DLD1 (cell line): ENCODE results near the gene CCSER2.
"Not testable (repeated sequence)": the region's sequence is repeated elsewhere in the genome, so short reads cannot be mapped to it uniquely, and the experiment has no call there.

Experiments
- in situ Hi-C: cut with HindIII; loops from 2 replicates; pipeline ENCODE4 v1.10.0; 2017; ENCODE audit warnings: low sequenced_read_pairs

The CCSER2 gene

DNA sequence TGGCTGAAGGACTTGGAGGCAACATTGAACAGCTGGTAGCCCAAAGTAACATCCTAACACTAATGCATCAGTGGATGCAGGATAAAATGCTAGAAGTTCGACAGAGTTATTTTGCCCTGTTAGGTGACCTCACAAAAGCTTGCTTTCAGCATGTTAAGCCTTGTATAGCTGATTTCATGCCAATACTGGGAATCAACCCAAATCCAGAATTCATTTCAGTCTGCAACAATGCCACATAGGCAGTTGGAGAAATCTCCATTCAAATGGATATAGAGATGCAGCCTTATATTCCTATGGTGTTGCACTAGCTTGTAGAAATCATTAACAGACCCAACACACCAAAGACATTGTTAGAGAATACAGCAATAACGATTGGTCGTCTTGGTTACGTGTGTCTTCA, 62.9 kb downstream of the CCSER2 start:
- in situ Hi-C loops: no loop called here

DNA sequence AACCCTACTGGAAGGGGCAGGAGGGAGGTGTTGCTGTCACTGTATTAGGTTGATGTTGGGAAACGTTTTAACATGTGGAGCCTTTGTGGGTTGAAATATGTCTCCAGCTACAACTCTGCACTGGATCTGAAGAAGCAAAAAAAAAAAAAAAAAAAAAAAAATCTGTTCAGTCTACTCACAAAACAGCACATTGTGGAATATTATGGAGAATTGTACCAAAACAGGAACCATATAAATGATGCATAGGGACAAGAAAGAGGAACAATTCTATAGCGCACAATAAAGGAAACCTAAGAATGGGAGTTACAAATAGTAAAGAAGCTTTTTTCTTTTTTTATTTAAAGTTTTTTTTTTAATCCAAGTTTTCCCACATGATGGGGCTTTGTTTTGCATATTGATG, 63.8 kb downstream of the CCSER2 start:
- in situ Hi-C loops: no loop called here

DNA sequence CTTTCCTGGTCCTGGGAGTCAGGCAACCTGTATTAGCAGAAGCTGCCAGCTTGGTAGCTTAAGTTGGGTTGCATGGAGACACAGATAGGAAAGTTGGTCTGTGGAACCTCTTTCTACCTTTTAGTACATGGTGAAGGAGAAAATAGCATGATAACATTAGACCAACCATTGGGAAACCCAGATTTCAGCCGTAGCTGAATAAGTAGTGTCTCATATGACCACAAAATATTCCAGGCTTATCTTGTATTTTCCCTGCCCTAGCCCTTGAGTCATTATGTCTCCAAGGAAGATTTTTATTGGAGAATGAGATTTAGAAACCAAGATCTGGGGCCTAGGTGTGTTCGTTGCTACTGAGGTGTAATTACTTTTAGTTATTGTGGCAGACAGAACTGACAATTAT, 67.2 kb downstream of the CCSER2 start:
- in situ Hi-C loops: no loop called here

DNA sequence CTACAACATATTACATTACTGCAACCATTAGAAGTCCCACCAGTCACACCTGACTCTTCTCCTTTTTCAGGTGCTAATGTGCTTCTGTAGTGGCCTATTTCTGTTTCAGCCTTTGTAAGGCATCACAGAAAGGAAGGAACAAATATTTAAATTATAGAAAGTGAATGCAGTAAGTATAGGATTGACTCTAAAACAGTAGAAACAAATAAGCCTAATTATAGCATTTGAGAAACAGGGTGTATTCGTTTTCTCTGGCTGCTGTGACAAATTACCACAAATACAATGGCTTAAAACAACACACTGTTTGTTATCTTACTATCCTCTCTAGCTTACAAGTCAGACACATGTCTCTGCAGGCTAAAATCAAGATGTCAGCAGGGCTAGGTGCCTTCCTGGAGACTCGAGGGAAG, 69.4 kb downstream of the CCSER2 start:
- in situ Hi-C loops: no loop called here

DNA sequence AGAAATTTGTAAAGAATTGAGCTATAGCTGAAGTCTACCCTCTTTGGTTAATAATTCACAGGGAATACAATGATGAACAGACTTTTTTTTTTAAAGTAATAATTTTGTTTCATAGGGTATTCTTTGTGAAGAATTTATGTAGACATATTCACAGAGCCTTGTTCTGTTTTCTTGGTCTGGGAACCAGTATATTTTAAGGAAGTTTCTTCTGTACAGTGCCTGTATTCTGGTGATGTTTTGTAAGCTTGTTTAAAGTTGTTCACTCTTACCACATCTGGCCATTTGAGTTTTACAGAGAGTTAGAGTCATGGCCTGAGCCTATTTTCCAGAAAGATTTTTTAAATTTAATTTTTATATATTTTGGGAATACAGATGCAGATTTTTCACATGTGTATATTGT, 70.3 kb downstream of the CCSER2 start:
- in situ Hi-C loops: no loop called here

DNA sequence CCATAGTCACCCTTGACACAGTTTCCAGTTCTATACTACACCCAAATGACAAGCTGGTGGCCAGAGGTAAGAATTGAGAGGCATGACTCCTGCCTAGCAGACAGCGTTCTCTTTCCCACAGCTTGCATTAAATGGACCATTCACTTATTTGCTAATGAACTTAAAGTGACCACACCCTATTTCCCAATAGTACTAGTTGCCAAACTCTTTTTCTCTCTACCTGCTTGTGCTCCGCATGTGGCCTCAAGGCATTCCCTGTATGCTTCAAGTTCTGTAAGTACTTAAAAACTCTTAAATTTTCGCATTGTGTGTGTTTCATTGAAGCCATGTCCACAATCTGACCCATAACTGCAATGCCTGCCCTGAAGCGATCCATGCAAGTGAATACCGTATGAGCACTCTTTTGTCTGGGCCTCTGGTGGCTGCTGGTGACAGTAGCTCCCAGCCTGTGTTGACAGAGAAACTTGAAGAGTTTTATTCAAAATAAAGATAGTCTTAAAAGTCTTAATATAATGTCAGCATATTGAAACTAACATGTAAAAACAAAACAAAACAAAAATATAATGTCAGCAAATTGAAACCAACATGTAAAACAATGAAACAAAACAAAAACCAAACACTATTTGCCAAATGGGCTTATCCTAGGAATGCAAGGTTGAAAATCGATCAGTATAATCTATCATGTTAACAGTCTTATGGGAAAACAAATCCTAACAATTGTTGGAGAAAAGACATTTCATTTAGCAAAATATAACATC, 73.6 kb downstream of the CCSER2 start:
- in situ Hi-C loops: no loop called here

DNA sequence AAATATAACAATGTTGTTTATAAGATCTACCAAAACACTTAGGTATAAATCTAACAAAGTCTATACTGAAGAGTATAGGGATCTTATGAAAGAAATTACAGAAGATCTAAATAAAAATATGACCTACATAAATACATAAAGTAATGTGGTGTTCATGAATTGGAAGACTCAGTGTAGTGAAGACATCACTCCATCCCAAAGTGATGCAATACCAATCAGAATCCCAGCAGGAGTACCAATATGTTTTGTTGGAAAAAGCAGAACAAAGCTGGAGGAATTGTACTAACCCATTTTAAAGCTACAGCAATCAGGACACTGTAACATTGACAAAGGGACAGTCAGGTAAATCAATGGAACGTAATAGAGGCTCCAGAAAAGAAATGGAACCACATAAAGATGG, 76.4 kb downstream of the CCSER2 start:
- in situ Hi-C loops: no loop called here

DNA sequence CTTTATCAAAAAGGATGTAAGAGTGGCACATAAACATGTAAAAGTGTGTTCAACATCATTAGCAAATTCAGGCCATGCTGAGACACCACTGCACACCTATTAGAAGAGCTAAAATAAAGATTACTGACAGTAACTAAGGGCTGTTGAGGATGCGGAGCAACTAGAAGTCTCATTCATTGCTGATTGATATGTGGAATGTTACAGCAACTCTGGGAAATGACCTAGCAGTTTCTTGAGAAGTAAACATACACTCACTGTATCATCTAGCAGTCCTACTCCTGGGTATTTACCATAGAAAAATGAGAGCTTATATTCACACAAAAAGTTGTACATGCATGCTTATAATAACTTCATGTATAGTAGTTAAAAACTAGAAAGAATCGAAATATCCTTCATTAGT, 77.3 kb downstream of the CCSER2 start:
- in situ Hi-C loops: no loop called here

DNA sequence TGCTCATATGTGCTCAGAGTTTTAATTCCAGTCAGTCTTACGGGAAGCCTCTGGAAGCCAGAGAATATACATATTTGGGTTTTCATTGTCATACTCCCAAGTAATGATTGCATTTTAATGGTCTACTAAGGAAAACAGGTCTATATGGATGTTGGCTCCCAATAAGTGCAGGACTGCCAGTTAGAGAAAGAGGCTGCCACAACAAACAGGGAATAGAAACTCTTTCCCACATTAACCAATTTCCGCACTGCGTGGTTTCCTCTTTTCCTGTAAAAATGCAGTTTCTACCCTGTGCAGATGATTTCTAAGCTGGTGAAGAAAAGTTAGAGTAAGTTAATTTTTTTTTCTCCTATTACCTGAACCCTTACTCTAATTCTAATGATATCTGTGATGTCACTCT, 78.2 kb downstream of the CCSER2 start:
- in situ Hi-C loops: no loop called here

DNA sequence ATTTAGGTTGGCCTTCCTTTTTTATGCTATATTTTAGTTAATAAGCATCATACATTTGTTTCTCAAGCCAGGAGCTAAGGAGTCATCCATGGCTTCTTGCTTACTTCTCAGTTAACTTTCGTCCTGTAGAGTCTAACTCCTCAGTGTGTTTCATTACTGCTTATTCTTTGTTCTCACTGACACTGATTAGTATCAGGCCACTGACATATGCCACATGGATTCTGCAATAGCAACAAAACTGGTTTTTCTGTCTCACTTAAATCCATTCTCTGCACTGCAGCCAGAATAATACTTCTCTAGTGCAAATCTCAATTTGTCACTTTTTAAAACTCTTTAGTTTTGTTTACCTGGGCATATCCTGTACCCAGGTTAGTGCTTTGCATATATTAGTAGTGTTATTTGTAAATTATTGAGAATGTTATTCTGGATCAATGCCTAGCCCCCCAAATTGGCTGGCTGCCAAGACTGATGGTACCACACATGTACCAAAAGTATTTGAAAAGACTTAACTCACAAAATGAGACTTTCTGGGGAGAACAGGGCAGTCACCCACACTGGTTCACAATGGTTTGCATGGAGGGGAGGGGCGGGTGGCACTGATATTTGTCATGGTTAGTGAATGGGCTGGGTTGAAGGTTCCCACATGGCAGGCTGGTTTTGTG, 79.1 kb downstream of the CCSER2 start:
- in situ Hi-C loops: no loop called here

DNA sequence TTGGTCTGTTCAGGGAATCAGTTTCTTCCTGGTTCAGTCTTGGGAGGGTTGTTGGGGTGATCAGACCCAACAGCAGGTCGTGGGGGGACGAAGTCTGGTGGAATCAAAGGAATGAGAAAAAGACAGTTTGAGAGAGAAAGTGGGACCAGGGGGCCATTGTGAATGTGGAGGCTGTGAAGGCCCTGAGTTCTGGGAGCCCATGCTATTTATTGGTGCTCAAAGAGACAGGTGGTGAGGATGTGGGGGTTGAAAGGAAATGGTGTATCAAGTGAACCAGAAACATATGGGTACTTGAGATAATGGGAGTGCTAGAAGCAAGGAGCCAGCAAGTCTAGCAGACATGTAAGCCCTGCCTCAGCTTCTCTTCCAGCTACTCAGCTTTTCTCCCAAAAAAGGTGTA, 84.1 kb downstream of the CCSER2 start:
- in situ Hi-C loops: no loop called here

DNA sequence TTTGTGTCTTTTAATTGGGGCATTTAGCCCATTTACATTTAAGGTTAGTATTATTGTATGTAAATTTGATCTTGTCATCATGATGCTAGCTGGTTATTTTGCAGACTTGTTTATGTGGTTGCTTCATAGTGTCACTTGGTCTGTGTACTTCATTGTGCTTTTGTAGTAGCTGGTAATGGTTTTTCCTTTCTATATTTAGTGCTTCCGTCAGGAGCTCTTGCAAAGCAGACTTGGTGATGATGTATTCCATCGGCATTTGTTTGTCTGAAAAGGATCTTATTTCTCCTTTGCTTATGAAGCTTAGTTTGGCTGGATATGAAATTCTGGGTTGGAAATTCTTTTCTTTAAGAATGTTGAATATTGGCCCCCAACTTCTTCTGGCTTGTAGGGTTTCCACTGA, 85.7 kb downstream of the CCSER2 start:
- in situ Hi-C loops: not testable (repeated sequence)

DNA sequence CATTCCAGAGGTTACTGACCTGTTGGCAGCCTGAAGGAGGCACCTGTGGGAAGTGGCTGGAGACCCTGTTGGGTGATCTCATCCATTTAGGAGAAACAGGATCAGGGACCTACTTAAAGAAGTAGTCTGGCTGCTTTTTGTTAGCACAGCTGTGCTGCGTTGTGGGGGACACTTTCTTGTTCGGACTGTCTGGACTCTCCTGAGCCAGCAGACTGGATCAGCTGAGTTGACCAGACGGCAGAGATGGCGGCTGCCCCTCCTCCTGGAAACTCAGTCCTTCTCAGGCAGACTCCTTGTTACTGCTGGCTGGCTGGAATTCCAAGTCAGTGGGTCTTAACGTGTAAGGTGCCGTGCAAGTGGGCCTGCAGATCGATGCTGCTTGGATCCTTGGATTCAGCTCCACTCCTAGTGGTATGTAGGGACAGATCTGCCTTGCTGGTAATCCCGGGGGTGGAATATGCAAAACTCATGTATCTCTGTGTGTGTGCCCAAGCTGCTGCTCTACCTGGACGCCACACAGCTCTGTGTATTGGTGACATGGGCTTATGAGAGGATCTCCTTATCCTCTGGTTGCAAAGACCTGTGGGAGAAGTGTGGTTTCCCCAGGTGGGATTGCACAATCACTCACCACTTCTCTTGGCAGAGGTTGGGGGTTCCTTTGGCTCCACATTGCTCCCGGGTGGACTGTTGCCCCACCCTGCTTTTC, 87.3 kb downstream of the CCSER2 start:
- in situ Hi-C loops: no loop called here

DNA sequence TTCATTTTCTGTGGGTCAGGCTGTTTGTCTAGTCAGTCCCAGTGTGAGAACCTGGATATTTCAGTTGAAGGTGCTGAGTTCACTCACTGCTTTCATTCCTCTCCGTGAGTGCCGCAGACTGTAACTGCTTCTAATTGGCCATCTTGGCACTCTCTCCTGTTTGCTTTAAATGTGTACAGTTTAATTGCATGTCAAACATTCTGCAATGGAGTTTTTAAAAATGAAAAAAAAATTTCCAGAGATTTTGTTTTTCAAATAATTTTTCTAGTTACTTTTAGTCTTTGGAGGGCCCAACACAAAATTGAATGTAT, 87.8 kb downstream of the CCSER2 start:
- in situ Hi-C loops: no loop called here

DNA sequence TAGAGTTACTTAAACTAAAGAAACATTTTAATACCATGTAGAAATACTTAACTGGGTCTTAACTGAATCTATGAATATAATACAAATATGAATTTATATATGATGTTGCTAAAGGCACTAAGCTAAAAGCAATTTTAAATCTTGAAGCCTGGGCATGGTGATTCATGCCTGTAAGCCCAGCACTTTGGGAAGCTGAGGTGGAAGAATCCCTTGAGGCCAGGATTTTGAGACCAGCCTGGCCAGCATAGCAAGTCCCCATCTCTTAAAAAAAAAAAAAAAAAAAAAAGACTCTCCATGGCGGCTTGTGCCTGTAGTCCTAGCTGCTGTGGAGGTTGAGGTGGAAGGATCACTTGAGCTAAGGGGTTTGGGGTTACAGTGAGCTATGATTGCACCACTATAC, 95.3 kb downstream of the CCSER2 start:
- in situ Hi-C loops: no loop called here

DNA sequence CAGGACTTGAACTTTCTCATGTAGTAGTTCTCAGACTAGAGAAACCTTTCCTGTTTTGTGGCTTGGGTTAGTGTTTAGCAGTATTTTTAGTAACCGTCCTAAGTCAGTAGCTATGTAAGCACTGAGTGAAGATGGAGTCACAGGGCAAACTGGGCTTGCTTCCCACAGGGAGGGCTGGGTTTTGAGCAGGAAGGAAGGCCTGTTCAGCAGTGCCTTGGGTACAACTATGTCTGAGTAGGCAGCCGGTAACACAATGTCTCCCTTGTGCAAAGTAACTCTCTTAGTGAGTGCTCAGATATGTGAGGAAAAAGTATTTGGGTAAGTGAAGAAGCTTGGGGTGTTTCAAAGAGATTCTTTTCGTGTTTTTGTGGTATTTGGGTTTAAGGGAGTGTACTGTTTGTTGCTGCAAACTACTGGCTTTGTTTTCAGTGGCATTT, 96.4 kb downstream of the CCSER2 start:
- in situ Hi-C loops: no loop called here

DNA sequence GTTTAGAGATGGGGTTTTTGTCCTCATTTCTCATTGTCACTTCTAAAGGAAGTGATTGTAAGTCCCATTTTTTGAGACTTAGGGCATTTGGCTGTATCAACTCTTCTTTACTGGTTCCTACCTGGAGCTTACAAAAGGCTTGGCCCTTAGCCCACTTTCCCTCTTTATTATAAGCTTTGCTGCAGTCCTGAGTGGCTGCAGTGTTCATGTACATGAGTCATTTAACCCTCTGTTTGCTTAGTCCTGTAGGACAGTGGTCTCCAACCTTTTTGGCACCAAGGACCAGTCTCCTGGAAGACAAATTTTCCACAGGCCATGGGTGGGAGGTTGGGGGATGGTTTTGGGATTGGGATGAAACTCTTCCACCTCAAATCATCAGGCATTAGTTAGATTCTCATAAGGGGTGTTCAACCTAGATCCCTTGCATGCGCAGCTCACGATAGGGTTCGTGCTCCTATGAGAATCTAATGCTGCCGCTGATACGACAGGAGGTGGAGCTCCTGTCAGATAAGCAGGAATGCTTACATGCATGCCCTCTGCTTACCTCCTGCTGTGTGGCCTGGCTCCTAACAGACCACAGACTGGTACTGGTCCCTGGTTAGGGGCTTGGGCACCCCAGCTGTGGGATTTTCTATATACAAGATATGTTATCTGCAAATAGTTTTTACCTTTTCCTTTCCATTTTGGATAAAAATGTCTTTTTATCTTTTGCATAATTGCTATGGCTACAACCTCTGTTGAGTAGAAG, 99.7 kb downstream of the CCSER2 start:
- in situ Hi-C loops: no loop called here

DNA sequence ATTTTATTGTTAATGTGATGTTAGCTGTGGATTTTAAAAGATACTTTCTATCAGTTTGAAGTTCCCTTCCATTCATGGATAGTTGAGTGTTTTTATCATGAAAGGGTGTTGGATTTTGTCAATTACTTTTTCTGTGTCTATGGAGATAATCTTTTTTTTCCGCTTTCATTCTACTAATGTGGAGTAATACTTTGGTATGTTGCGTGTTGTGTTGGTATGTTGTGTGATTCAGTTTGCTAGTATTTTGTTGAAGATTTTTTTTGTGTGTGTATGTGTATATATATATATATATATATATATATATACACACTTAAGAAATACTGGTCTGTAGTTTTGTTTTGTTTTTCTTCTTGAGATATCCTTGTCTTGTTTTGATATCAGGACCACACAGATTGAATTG, 100.3 kb downstream of the CCSER2 start:
- in situ Hi-C loops: no loop called here

DNA sequence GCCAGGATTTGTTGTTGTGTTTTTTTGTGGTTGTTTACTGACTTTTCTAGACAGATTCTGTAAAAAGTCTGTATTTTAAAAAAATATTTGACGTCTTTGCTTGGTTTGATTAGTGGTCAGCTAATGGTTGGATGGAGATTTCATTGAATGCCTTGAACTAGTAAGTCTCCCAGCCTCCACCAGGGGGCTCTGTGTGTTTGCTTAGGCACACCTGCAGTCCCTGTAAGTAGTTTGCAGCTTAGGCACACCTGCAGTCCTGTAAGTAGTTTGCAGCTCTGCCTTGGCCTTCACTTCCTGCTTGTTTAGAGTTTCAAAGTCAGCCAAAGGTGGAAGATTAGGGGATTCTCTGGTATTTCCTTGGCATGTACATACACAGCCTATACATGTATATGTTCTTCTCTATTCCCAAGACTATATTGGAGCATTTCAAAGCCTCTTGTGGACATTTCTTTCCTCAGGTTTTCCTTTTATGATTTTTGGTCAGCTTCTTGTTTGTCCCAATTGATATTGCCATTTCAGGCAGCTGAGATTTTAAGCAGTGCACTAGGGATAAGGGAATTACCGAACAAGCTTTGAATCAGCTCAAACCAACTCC, 101.6 kb downstream of the CCSER2 start:
- in situ Hi-C loops: no loop called here

DNA sequence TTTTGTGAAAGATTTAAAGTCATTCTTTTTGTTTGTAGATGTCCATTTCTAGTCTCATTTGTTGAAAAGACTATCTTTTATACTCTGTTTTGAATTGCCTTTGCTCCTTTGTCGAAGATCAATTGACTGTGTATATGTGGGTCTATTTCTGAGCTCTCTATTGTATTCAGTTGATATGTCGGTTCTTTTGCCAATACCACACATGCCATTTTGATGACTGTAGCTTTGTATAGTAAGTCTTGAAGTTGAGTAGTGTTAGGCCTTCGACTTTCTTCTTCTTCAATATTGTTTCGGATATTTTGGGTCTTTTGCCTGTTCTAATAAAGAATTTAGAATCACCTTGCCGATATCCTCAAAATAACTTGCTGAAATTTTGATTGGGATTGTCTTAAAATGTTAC, 104.5 kb downstream of the CCSER2 start:
- in situ Hi-C loops: no loop called here

DNA sequence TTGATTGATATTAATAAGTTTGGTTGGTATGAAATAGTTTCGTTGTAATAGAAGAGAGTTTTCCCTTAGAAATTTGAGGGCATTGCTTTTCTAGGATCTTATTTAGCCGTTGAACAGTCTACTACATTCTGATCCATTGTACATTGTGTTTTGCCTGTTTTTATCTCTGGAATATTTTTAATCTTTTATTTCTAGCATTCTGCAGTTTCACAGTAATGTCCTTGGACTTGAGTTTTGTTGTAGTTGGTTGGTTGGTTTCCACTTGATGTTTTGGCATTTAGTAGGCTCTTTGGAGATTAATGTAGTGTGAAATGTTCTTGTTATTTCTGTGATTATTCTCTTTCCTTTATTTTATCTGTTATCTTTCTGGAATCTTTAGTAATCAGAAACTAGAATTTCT, 112.4 kb downstream of the CCSER2 start:
- in situ Hi-C loops: no loop called here
